ENCODE data around the gene MAP3K4.
A peak's percentile ranks its signal among the peaks of the same experiment; 100 is the strongest.

MAP3K4 gene

GRCh38 chr6:160991406-160992060, at the start of gene MAP3K4:
MAP3K4 (plus strand) TSS chr6:160991769; CDS start chr6:160991932, 163 bp downstream.
- peak; percentile 78 for DNase-seq

- no peak for DNase-seq
Measured at GRCh38 chr6:160943997-160944396, 47.6 kb upstream of the MAP3K4 start.

- no peak for DNase-seq
Measured at GRCh38 chr6:160945516-160946177, 45.9 kb upstream of the MAP3K4 start.

- DNase-seq, result no peak
Measured at GRCh38 chr6:160949531-160949930, 42.0 kb upstream of the MAP3K4 start.

- DNase-seq, result no peak
Measured at GRCh38 chr6:160950507-160950906, 41.1 kb upstream of the MAP3K4 start.

- DNase-seq, result no peak
Measured at GRCh38 chr6:160951187-160952030, 40.2 kb upstream of the MAP3K4 start.

- no peak for DNase-seq
Measured at GRCh38 chr6:160952633-160953281, 38.8 kb upstream of the MAP3K4 start.

GRCh38 chr6:160955508-160956295, 35.9 kb upstream of the MAP3K4 start:
- no peak for DNase-seq

- no peak for DNase-seq
Measured at GRCh38 chr6:160956300-160957035, 35.1 kb upstream of the MAP3K4 start.

- DNase-seq, result no peak
Measured at GRCh38 chr6:160959726-160960435, 31.7 kb upstream of the MAP3K4 start.

- no peak for DNase-seq
Measured at GRCh38 chr6:160960839-160961238, 30.7 kb upstream of the MAP3K4 start.

GRCh38 chr6:160962835-160963623, 28.5 kb upstream of the MAP3K4 start:
- DNase-seq, result no peak

GRCh38 chr6:160963651-160964050, 27.9 kb upstream of the MAP3K4 start:
- DNase-seq, result no peak

GRCh38 chr6:160965893-160966292, 25.7 kb upstream of the MAP3K4 start:
- no peak for DNase-seq

- DNase-seq, result no peak
Measured at GRCh38 chr6:160966493-160967229, 24.9 kb upstream of the MAP3K4 start.

GRCh38 chr6:160967351-160967750, 24.2 kb upstream of the MAP3K4 start:
- no peak for DNase-seq

- DNase-seq, result no peak
Measured at GRCh38 chr6:160967833-160968232, 23.7 kb upstream of the MAP3K4 start.

GRCh38 chr6:160971171-160971570, 20.4 kb upstream of the MAP3K4 start:
- no peak for DNase-seq

GRCh38 chr6:160972111-160972510, 19.5 kb upstream of the MAP3K4 start:
- DNase-seq, result no peak

Measured in stimulated activated CD4-positive, alpha-beta T cell treated with anti-CD3 and anti-CD28 coated beads, Interleukin-1b, Interleukin-23, amount 100 ng/mL, for 48 hours (primary cell).